SK-N-SH (cell line): Measurements from ENCODE around the gene CACNA1D.

Experiments used
- POLR2AphosphoS5 ChIP-seq: IDR thresholded peaks from 2 replicates; pipeline ENCODE4 v1.6.1; 2012; ENCODE audit warnings: low read depth, low read length
- RXRA ChIP-seq: IDR thresholded peaks from 2 replicates; pipeline ENCODE4 v1.4.0; 2012; ENCODE audit warnings: low read depth, mild to moderate bottlenecking, borderline replicate concordance
- TCF12 ChIP-seq: IDR thresholded peaks from 2 replicates; pipeline ENCODE4 v1.4.0; 2012

GRCh38 chr3:53846134-53846850 is 351.9 kb downstream of the CACNA1D start, which contains the start of the genes CHDH and IL17RB:
- TF ChIP-seq POLR2AphosphoS5 (no peak), TCF12 (no peak), RXRA (no peak)
